HUES64 (cell line): Measurements from ENCODE around the gene NCR2.
A peak's percentile ranks its signal among the peaks of the same experiment; 100 is the strongest.

Experiments used
- H3K27ac ChIP-seq: 2 replicates; pipeline ENCODE4 v1.7.0; 2013; ENCODE audit warnings: low read depth, low read length, inconsistent platforms
- H3K27me3 ChIP-seq: 2 replicates; pipeline ENCODE4 v1.6.1; 2013; ENCODE audit warnings: mild to moderate bottlenecking, low read length; ENCODE audit not compliant: insufficient read depth
- H3K36me3 ChIP-seq: 2 replicates; pipeline ENCODE4 v1.6.1; 2013; ENCODE audit warnings: mild to moderate bottlenecking, low read length; ENCODE audit not compliant: insufficient read depth
- H3K4me1 ChIP-seq: 2 replicates; pipeline ENCODE4 v1.6.1; 2013; ENCODE audit warnings: mild to moderate bottlenecking, low read length, moderate library complexity; ENCODE audit not compliant: insufficient read depth
- H3K4me3 ChIP-seq: 2 replicates; pipeline ENCODE4 v1.5.1; 2013; ENCODE audit warnings: mild to moderate bottlenecking, low read length, moderate library complexity
- H3K9ac ChIP-seq: 2 replicates; pipeline ENCODE4 v1.6.1; 2013; ENCODE audit warnings: mild to moderate bottlenecking, low read depth, low read length
- H3K9me3 ChIP-seq: 2 replicates; pipeline ENCODE4 v1.6.1; 2013; ENCODE audit warnings: low read depth, low read length; ENCODE audit not compliant: insufficient read depth
- WGBS: fragments of 150-250, 120-280 bp; methylation state at CpG from one replicate; pipeline ENCODE4 v1.1.7; 2013; ENCODE audit warnings: missing lambda C conversion rate; 5-methylcytosine and 5-hydroxymethylcytosine counted together

NCR2 gene

GRCh38 chr6:41374618-41375590 is 39.5 kb downstream of the NCR2 start:
- Histone ChIP-seq H3K4me1 (peaks cover 33% of the 10 kb centered on the region), H3K27ac (no peak overlapping the region), H3K27me3 (peaks cover 100% of the 10 kb centered on the region), H3K36me3 (no peaks in the 10 kb centered on the region), H3K4me3 (peak overlapping the region; percentile 26; the same call in 1 of the 2 replicates), H3K9ac (no peak overlapping the region), H3K9me3 (no peaks in the 10 kb centered on the region)
- under 1% methylated on average over 44 of the region's 46 CpGs for WGBS

DNA sequence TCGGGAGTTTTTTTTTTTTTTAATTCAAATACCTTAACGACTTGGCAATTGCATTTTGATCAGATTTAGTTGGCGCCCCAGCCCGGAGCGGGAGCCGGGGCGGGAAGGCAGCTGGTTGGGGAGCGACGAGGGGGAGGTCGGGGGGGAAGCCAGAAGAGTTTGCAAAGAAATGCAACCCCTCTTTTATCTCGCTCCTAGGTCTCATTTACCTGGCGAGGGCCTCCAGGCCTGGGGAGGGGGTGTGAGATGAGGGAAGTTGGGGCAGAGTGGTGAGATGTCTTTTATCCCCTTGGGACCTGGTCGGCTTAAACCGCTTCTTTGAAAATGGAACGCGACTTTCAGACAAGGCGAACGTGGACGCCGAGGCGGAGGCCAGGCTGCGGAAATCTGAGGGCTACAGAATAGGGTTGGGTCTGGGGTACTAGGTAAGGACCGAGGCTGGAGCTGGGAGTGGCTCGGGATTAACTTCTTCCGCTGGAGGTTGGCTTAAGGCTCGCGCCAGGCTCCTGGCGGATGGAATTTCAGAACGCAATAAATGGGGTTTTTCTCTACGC is 40.3 kb downstream of the NCR2 start:
- peaks cover 30% of the 10 kb centered on the region for H3K4me1 ChIP-seq
- no peaks in the 10 kb centered on the region for H3K36me3 ChIP-seq
- no peak overlapping the region for H3K27ac ChIP-seq
- H3K27me3 ChIP-seq = peaks cover 100% of the 10 kb centered on the region
- no peak overlapping the region for H3K9ac ChIP-seq
- H3K4me3 ChIP-seq = 0 out of 2 replicates have a peak overlapping the region, but pooled peaks have one; percentile 9
- H3K9me3 ChIP-seq = no peaks in the 10 kb centered on the region
- 2% methylated on average over 29 of the region's 30 CpGs for WGBS

DNA sequence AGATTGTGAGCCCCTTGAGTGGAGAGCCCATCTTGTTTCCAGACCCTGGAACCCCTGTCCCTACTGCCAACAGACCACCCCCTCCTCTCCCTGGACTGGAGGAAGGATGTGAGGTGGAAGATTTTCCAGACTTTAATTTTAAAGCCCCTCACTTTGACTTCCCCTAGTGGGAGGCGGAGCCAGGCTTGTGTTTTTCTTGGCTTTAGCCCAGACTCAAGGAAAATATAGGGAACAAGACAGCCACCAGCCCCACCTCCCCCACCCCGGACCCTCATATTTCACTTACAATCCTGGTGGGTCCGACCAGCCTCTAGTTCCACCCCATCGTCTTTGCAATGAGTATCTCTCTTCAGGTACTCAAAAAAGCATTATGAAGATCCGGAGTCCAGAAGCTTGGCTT is 40.8 kb downstream of the NCR2 start:
- Histone ChIP-seq H3K27ac (no peak overlapping the region), H3K4me3 (no peak overlapping the region), H3K9ac (no peak overlapping the region), H3K36me3 (no peaks in the 10 kb centered on the region), H3K9me3 (no peaks in the 10 kb centered on the region), H3K4me1 (peaks cover 27% of the 10 kb centered on the region), H3K27me3 (peaks cover 100% of the 10 kb centered on the region)
- 39% methylated on average over 5 of the region's 5 CpGs for WGBS

- WGBS = 71% methylated on average over 4 of the region's 4 CpGs
- no peak overlapping the region for H3K9ac ChIP-seq
- peaks cover 99% of the 10 kb centered on the region for H3K27me3 ChIP-seq
- H3K4me3 ChIP-seq = no peak overlapping the region
- no peaks in the 10 kb centered on the region for H3K9me3 ChIP-seq
- H3K27ac ChIP-seq = no peak overlapping the region
- H3K36me3 ChIP-seq = no peaks in the 10 kb centered on the region
- H3K4me1 ChIP-seq = peaks cover 27% of the 10 kb centered on the region
These were observed 41.7 kb downstream of the NCR2 start for GRCh38 chr6:41377071-41377470.

DNA sequence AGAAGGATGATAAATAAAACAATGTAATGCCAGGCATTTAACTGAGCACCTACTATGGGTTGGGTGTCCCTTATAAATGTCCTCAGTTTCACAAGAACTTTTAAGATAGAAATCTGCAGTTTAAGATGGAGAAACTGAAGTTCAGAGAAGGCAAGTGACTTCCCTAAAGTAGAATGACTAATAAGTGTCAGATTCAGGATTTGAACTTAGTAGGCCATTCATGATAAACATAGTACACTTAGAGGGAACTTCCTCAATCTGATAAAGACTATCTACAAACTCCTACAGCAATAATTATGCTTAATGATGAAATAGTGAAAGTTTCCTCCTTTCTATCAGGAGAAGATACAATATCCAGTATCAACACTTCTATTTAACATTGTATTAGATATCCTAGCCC is 43.9 kb downstream of the NCR2 start:
- no peaks in the 10 kb centered on the region for H3K9me3 ChIP-seq
- no peak overlapping the region for H3K4me3 ChIP-seq
- H3K9ac ChIP-seq = no peak overlapping the region
- no peaks in the 10 kb centered on the region for H3K36me3 ChIP-seq
- H3K27ac ChIP-seq = no peak overlapping the region
- peaks cover 94% of the 10 kb centered on the region for H3K27me3 ChIP-seq
- H3K4me1 ChIP-seq = peaks cover 15% of the 10 kb centered on the region; the same call in 1 of the 2 replicates

DNA sequence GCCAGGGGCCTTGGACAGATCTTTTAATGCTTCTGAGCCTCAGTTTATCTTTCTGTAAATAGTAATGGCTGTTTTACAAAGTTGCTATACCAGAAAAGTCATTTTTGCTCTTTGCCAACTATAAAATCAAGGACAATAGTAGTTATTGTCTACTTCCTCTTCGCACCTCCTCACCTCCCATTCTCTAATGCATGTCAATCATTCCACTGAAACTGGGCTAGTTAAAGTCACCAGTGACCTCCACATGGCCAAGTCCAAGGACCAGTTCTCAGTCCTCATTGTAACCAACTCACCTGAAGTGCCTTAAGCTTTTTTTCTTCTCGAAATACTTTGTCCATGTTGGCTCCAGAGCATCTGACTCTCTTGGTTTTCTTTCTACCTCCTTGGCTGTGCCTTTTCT is 51.2 kb downstream of the NCR2 start:
- Histone ChIP-seq H3K4me3 (no peak overlapping the region), H3K4me1 (no peaks in the 10 kb centered on the region), H3K9ac (no peak overlapping the region), H3K27me3 (peaks cover 91% of the 10 kb centered on the region), H3K9me3 (no peaks in the 10 kb centered on the region), H3K27ac (no peak overlapping the region), H3K36me3 (no peaks in the 10 kb centered on the region)
- 83% methylated on average over 2 of the region's 2 CpGs for WGBS

DNA sequence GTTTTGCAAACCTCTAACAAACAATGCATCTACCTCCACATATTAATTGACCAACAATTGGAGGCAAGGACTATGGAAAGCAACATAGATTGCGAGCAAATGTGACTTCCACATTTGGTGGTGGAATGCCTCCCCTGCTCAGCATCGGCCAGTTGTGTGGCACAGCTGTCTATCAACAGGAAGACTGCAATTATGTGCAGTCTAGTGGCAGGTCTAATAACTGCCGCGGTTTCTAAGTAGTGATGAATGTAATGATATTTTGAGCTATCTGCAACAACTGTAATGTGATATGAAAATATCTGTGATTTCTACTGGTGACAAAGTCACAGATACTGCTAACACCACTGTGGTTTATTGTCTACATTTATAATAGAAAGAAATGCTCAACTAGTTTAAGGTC is 56.8 kb downstream of the NCR2 start:
- H3K9me3 ChIP-seq = peaks cover 11% of the 10 kb centered on the region; the same call in 1 of the 2 replicates
- WGBS = 94% methylated on average over 4 of the region's 4 CpGs
- H3K27ac ChIP-seq = no peak overlapping the region
- H3K4me1 ChIP-seq = peaks cover 8% of the 10 kb centered on the region; the same call in 1 of the 2 replicates
- H3K9ac ChIP-seq = no peak overlapping the region
- no peaks in the 10 kb centered on the region for H3K36me3 ChIP-seq
- no peak overlapping the region for H3K4me3 ChIP-seq
- H3K27me3 ChIP-seq = peaks cover 80% of the 10 kb centered on the region

DNA sequence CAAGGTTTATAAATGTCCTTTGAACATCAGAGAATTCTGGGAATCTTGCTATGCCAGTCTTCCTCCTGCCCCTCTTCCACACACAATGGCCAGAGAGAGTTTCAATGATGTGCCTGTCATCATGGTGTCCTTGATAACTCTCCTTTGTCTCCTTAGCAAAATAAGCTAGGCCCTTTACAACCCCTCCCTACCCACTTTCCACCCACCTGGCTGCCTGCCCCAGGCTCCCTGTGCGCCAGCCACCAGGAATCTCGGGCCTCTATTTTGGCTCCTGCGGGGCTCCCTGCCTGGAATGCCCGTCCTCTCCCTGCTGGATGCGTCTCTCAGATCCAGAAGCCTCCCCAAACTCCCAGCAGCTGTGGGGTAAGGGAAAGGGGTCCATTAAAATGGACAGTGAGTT is 60.9 kb downstream of the NCR2 start:
- Histone ChIP-seq H3K4me3 (no peak overlapping the region), H3K36me3 (no peaks in the 10 kb centered on the region)
- WGBS = 61% methylated on average over 4 of the region's 5 CpGs

GRCh38 chr6:41399424-41399823 is 64.0 kb downstream of the NCR2 start:
- peaks cover 78% of the 10 kb centered on the region for H3K27me3 ChIP-seq
- no peak overlapping the region for H3K4me3 ChIP-seq
- H3K36me3 ChIP-seq = no peaks in the 10 kb centered on the region
- H3K27ac ChIP-seq = no peak overlapping the region
- peaks cover 11% of the 10 kb centered on the region; the same call in 1 of the 2 replicates for H3K9me3 ChIP-seq
- 84% methylated on average over 5 of the region's 5 CpGs for WGBS
- H3K9ac ChIP-seq = no peak overlapping the region
- H3K4me1 ChIP-seq = peaks cover 8% of the 10 kb centered on the region; the same call in 1 of the 2 replicates

More for the DNA sequence above, 60.9 kb downstream of the NCR2 start:
- peaks cover 8% of the 10 kb centered on the region; the same call in 1 of the 2 replicates for H3K4me1 ChIP-seq
- H3K27me3 ChIP-seq = peaks cover 69% of the 10 kb centered on the region
- H3K9ac ChIP-seq = no peak overlapping the region
- H3K27ac ChIP-seq = no peak overlapping the region
- H3K9me3 ChIP-seq = peaks cover 15% of the 10 kb centered on the region; the same call in 1 of the 2 replicates
